H1 (cell line): Measurements from ENCODE around the gene PPCDC. TPM values are rescaled to one million over a fixed set of nuclear protein-coding genes. Genes with fewer than 3 reads are reported as not detected.

Experiments
- BACH1 ChIP-seq: IDR thresholded peaks from 2 replicates; pipeline ENCODE4 v1.6.1; 2012; ENCODE audit warnings: low read length, improper control_type of control experiment
- HDAC2 ChIP-seq, 2 experiments: fragments of 300-600 bp in 1 of 2; sonication (generic) in 1 of 2; IDR thresholded peaks; 2 replicates each; pipeline ENCODE4 v1.6.1; 2011 to 2012; ENCODE audit warnings: low read depth in 2 of 2, low read length in 2 of 2, mild to moderate bottlenecking in 2 of 2, moderate library complexity in 2 of 2, borderline replicate concordance in 1 of 2, inconsistent platforms in 1 of 2
- JUND ChIP-seq: IDR thresholded peaks from 2 replicates; pipeline ENCODE4 v1.6.1; 2011; ENCODE audit warnings: mild to moderate bottlenecking, improper control_type of control experiment, low read length
- MAFK ChIP-seq: IDR thresholded peaks from 2 replicates; pipeline ENCODE4 v1.6.1; 2012; ENCODE audit warnings: low read depth, mild to moderate bottlenecking, improper control_type of control experiment, low read length
- POLR2AphosphoS5 ChIP-seq: IDR thresholded peaks from 2 replicates; pipeline ENCODE4 v1.6.1; 2011; ENCODE audit warnings: low read depth, low read length
- RFX5 ChIP-seq: IDR thresholded peaks from 2 replicates; pipeline ENCODE4 v1.6.1; 2011; ENCODE audit warnings: low read depth, low read length, improper control_type of control experiment, borderline replicate concordance
- SP2 ChIP-seq: IDR thresholded peaks from 2 replicates; pipeline ENCODE4 v1.6.1; 2012; ENCODE audit warnings: mild to moderate bottlenecking, low read length, inconsistent platforms
- polyA plus RNA-seq, 7 experiments: library from polyadenylated mRNA; depleted of rRNA in 3 of 7; stranded (reverse) in 5 of 7; unstranded in 2 of 7; fragments of >200 nt in 5 of 7; fragments of 200-250 nt in 2 of 7; gene quantifications; 1 replicate in 5 of 7; 2 replicates in 1 of 7; 4 replicates in 1 of 7; pipeline versions ENCODE4 v1.2.1 to v1.2.3, GENCODE V29; 2011 to 2013; ENCODE audit warnings: missing spikeins in 2 of 7, mixed read lengths in 2 of 7
- total RNA-seq: library from RNA; stranded (reverse); fragmentation: NEBNext Ultra II Directional; extraction: Animal tissue kit (Norgen Biotek cat#: 25700); gene quantifications from 2 replicates; pipeline ENCODE4 v1.2.1, GENCODE V29; 2021
- TF ChIP-seq, protein P1 (sequence below): fragments of 300-600 bp; sonication (generic); IDR thresholded peaks from 2 replicates; pipeline ENCODE4 v1.7.1; 2012; ENCODE audit warnings: low read length, moderate library complexity, mild to moderate bottlenecking, inconsistent platforms; ENCODE audit not compliant: insufficient replicate concordance

The PPCDC gene
- total and polyA plus RNA-seq, 2 of the 8 experiments (the other 6 are each of a cell fraction or from before 2014, with no cell fraction given), result 11.3 to 29.7 TPM

DNA sequence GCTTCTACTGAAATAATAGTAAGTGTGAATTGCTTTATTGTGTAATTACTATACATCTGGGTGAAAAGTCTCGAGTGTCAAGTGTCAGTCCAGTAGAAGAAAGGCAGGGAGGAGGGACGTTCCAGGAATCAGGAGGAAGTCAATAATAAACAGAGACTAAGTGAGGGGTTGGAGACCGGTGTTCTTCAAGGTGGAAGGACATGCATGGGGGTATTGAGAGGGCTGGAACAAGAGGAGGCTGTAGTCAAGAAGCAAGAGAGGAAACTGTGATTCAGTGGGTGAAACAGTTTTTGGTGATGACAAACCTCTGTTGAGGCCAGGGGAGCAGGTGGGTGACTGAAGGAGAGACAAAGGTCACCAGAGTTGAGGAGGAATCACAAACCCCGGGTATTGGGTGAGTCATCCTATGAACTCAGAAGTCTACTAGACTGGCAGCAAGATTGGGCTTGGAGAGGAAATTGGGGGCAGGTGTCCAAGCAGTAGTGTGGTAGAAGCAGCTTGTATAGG is 39.6 kb upstream of the PPCDC start (continued):
- TF ChIP-seq, protein P1, sequence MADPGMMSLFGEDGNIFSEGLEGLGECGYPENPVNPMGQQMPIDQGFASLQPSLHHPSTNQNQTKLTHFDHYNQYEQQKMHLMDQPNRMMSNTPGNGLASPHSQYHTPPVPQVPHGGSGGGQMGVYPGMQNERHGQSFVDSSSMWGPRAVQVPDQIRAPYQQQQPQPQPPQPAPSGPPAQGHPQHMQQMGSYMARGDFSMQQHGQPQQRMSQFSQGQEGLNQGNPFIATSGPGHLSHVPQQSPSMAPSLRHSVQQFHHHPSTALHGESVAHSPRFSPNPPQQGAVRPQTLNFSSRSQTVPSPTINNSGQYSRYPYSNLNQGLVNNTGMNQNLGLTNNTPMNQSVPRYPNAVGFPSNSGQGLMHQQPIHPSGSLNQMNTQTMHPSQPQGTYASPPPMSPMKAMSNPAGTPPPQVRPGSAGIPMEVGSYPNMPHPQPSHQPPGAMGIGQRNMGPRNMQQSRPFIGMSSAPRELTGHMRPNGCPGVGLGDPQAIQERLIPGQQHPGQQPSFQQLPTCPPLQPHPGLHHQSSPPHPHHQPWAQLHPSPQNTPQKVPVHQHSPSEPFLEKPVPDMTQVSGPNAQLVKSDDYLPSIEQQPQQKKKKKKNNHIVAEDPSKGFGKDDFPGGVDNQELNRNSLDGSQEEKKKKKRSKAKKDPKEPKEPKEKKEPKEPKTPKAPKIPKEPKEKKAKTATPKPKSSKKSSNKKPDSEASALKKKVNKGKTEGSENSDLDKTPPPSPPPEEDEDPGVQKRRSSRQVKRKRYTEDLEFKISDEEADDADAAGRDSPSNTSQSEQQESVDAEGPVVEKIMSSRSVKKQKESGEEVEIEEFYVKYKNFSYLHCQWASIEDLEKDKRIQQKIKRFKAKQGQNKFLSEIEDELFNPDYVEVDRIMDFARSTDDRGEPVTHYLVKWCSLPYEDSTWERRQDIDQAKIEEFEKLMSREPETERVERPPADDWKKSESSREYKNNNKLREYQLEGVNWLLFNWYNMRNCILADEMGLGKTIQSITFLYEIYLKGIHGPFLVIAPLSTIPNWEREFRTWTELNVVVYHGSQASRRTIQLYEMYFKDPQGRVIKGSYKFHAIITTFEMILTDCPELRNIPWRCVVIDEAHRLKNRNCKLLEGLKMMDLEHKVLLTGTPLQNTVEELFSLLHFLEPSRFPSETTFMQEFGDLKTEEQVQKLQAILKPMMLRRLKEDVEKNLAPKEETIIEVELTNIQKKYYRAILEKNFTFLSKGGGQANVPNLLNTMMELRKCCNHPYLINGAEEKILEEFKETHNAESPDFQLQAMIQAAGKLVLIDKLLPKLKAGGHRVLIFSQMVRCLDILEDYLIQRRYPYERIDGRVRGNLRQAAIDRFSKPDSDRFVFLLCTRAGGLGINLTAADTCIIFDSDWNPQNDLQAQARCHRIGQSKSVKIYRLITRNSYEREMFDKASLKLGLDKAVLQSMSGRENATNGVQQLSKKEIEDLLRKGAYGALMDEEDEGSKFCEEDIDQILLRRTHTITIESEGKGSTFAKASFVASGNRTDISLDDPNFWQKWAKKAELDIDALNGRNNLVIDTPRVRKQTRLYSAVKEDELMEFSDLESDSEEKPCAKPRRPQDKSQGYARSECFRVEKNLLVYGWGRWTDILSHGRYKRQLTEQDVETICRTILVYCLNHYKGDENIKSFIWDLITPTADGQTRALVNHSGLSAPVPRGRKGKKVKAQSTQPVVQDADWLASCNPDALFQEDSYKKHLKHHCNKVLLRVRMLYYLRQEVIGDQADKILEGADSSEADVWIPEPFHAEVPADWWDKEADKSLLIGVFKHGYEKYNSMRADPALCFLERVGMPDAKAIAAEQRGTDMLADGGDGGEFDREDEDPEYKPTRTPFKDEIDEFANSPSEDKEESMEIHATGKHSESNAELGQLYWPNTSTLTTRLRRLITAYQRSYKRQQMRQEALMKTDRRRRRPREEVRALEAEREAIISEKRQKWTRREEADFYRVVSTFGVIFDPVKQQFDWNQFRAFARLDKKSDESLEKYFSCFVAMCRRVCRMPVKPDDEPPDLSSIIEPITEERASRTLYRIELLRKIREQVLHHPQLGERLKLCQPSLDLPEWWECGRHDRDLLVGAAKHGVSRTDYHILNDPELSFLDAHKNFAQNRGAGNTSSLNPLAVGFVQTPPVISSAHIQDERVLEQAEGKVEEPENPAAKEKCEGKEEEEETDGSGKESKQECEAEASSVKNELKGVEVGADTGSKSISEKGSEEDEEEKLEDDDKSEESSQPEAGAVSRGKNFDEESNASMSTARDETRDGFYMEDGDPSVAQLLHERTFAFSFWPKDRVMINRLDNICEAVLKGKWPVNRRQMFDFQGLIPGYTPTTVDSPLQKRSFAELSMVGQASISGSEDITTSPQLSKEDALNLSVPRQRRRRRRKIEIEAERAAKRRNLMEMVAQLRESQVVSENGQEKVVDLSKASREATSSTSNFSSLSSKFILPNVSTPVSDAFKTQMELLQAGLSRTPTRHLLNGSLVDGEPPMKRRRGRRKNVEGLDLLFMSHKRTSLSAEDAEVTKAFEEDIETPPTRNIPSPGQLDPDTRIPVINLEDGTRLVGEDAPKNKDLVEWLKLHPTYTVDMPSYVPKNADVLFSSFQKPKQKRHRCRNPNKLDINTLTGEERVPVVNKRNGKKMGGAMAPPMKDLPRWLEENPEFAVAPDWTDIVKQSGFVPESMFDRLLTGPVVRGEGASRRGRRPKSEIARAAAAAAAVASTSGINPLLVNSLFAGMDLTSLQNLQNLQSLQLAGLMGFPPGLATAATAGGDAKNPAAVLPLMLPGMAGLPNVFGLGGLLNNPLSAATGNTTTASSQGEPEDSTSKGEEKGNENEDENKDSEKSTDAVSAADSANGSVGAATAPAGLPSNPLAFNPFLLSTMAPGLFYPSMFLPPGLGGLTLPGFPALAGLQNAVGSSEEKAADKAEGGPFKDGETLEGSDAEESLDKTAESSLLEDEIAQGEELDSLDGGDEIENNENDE, result no peak
- no peak for TF ChIP-seq HDAC2 (IDR thresholded peaks at IDR 0.05; ENCODE audit: borderline replicate concordance in 1 of 2, low read depth in 2 of 2, low read length in 2 of 2)
- TF ChIP-seq SP2, result no peak
- no peak for TF ChIP-seq MAFK
- TF ChIP-seq POLR2AphosphoS5, result no peak
- TF ChIP-seq BACH1, result no peak
- TF ChIP-seq JUND, result no peak
- no peak for TF ChIP-seq RFX5
